Thoracic aorta (tissue), 2 donors: ENCODE measurements around the gene NFIX. TPM values are rescaled to one million over a fixed set of nuclear protein-coding genes. Genes with fewer than 3 reads are reported as not detected.

Source experiments
- ATAC-seq: fragments of 150-250 bp; one replicate; pipeline ENCODE4 v1.8.0; 2017; ENCODE audit warnings: low read depth; ENCODE audit not compliant: insufficient number of reproducible peaks, low FRiP score
- DNase-seq: peaks from one replicate; pipeline ENCODE4 v3.0.0-alpha.2; 2020; ENCODE audit warnings: low spot score
- H3K27ac ChIP-seq, 2 donors: fragments of 200-600 bp; sonication (generic); 1 replicate in 1 of 2; 2 replicates in 1 of 2; pipeline ENCODE4 v1.5.1; 2016; ENCODE audit warnings: mild to moderate bottlenecking in 2 of 2, moderate library complexity in 2 of 2
- H3K27me3 ChIP-seq: fragments of 200-600 bp; sonication (generic); replicated peaks from 2 replicates; pipeline ENCODE4 v1.6.0; 2016; ENCODE audit warnings: mild to moderate bottlenecking; ENCODE audit not compliant: insufficient read depth
- H3K36me3 ChIP-seq: fragments of 200-600 bp; sonication (generic); one replicate; pipeline ENCODE4 v1.5.1; 2016
- H3K4me1 ChIP-seq, 2 donors: fragments of 200-600 bp; sonication (generic); 1 replicate in 1 of 2; 2 replicates in 1 of 2; pipeline versions ENCODE4 v1.5.1 to v1.6.0; 2016; ENCODE audit warnings: low read depth in 2 of 2, mild to moderate bottlenecking in 1 of 2; ENCODE audit not compliant: control insufficient read depth in 1 of 2
- H3K4me3 ChIP-seq: fragments of 200-600 bp; sonication (generic); 2 replicates; pipeline ENCODE4 v1.5.1; 2016; ENCODE audit warnings: mild to moderate bottlenecking
- H3K9me3 ChIP-seq: fragments of 200-600 bp; sonication (generic); 2 replicates; pipeline ENCODE4 v1.5.1; 2016
- total RNA-seq, 2 donors: library from RNA; depleted of rRNA; stranded (reverse); fragments of >200 nt; gene quantifications; one replicate each; pipeline versions ENCODE4 v1.1.0 to v1.2.3, GENCODE V29; 2016
- TF ChIP-seq, protein P1 (sequence below): fragments of 200-600 bp; sonication (generic); IDR thresholded peaks from one replicate; pipeline ENCODE4 v1.5.1; 2019; ENCODE audit warnings: antibody characterized with exemption

NFIX gene
- total RNA-seq, 2 donors from 2014 or later = 126 to 145 TPM

- DNase-seq = no peak
- Histone ChIP-seq H3K27me3 (no peaks in the 10 kb centered on the region), H3K27ac (peak overlapping the region; percentile 98 to 99), H3K9me3 (no peaks in the 10 kb centered on the region), H3K36me3 (no peaks in the 10 kb centered on the region), H3K4me3 (peak overlapping the region; percentile 75), H3K4me1 (peaks cover 48 to 83% of the 10 kb centered on the region in 2 donors)
- TF ChIP-seq, protein P1, sequence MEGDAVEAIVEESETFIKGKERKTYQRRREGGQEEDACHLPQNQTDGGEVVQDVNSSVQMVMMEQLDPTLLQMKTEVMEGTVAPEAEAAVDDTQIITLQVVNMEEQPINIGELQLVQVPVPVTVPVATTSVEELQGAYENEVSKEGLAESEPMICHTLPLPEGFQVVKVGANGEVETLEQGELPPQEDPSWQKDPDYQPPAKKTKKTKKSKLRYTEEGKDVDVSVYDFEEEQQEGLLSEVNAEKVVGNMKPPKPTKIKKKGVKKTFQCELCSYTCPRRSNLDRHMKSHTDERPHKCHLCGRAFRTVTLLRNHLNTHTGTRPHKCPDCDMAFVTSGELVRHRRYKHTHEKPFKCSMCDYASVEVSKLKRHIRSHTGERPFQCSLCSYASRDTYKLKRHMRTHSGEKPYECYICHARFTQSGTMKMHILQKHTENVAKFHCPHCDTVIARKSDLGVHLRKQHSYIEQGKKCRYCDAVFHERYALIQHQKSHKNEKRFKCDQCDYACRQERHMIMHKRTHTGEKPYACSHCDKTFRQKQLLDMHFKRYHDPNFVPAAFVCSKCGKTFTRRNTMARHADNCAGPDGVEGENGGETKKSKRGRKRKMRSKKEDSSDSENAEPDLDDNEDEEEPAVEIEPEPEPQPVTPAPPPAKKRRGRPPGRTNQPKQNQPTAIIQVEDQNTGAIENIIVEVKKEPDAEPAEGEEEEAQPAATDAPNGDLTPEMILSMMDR = no peak
- no peak for ATAC-seq
Measured at GRCh38 chr19:13024951-13025697, 29.8 kb downstream of the NFIX start.

- TF ChIP-seq, protein P1 = no peak
- Histone ChIP-seq H3K4me1 (peaks cover 47 to 83% of the 10 kb centered on the region in 2 donors), H3K27me3 (no peaks in the 10 kb centered on the region), H3K36me3 (no peaks in the 10 kb centered on the region), H3K27ac (peak overlapping the region; percentile 98 to 99), H3K4me3 (peak overlapping the region; percentile 75), H3K9me3 (no peaks in the 10 kb centered on the region)
- ATAC-seq = no peak
- DNase-seq = no peak
Measured at GRCh38 chr19:13025819-13026456, 30.7 kb downstream of the NFIX start.

DNA sequence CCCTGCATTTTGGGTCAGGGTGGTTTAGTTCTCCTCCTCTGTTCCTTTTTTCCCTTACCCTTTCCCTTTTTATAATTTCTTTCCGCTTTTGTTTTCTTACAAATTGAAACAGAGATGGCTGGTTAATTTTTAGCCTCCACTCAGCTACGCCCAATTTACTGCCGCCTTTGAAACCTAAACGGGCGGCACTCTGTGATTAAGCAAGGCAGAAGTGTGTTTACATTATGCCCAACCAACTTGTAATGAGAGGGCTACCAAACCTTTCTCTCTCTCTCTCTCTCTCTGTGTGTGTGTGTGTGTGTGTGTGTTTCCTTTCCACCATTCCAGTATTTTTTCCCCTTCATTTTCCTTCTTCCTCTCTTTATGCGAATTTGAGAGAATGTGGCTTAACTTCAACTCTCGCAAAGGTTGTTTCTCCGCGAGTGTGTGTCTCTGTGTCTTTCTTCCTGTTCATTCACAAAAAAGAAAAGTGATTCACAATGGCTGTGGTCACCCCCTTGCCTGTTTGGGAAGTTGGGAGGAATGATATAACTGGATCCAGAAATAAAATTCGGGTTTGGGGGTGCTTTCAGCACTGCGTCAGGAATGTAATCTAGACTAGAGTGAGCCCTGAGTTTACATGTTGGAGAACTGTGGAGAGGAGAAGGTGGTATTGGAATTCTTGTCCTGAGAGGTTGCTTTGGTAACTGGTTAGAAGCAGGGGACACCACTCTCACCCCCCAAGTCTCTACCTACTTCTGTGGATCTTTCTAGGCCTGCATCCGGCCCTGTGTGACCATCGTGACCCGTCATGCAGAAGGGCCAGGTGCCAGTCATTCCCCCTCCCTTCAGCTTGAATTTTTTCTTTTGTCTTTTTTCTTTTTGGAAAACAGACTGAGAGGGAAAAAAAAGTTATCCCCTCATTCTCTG, 31.4 kb downstream of the NFIX start:
- H3K27ac ChIP-seq = peak overlapping the region; percentile 98 to 99
- no peaks in the 10 kb centered on the region for H3K9me3 ChIP-seq
- peak overlapping the region; percentile 75 for H3K4me3 ChIP-seq
- H3K4me1 ChIP-seq = peaks cover 46 to 83% of the 10 kb centered on the region in 2 donors
- no peaks in the 10 kb centered on the region for H3K36me3 ChIP-seq
- TF ChIP-seq, protein P1 = no peak
- ATAC-seq (no peak), DNase-seq (no peak)
- H3K27me3 ChIP-seq = no peaks in the 10 kb centered on the region

GRCh38 chr19:13027557-13027956, 32.3 kb downstream of the NFIX start:
- H3K27ac ChIP-seq = peak overlapping the region; percentile 98 to 99
- TF ChIP-seq, protein P1 = no peak
- DNase-seq = no peak
- no peaks in the 10 kb centered on the region for H3K36me3 ChIP-seq
- peaks cover 50 to 84% of the 10 kb centered on the region in 2 donors for H3K4me1 ChIP-seq
- H3K9me3 ChIP-seq = no peaks in the 10 kb centered on the region
- ATAC-seq = no peak
- H3K27me3 ChIP-seq = no peaks in the 10 kb centered on the region
- H3K4me3 ChIP-seq = peak overlapping the region; percentile 75

DNA sequence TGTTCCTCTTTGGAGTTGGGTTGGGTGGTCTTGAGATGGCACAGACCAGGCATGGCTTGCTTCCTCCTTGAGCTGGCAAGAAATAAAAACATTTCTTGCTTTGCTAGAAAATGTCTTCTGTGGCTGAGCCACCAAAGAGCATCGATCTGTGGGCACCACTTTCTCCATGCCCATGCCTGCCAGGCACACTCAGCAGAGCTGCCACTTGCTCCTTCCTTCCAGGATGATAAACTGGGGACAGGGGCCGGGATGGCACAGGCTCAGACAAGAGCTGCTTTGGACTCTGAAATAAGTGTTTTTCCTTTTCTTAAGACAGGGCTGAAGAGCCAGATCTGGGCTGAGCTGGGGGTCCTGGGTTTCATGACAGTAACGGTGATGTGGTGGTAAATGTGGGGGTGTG, 32.8 kb downstream of the NFIX start:
- Histone ChIP-seq H3K9me3 (no peaks in the 10 kb centered on the region), H3K27ac (peak overlapping the region; percentile 98 to 99), H3K4me3 (peak overlapping the region; percentile 75), H3K36me3 (no peaks in the 10 kb centered on the region), H3K4me1 (peaks cover 55 to 89% of the 10 kb centered on the region in 2 donors), H3K27me3 (no peaks in the 10 kb centered on the region)
- DNase-seq (no peak), ATAC-seq (no peak)
- TF ChIP-seq, protein P1 = no peak
